Prostate gland (tissue), 2 donors: ENCODE data around the gene TTC33.

ENCODE experiments used
- POLR2A ChIP-seq: fragments of 450-650 bp; IDR thresholded peaks from one replicate; pipeline ENCODE4 v1.6.1; 2016; ENCODE audit warnings: antibody characterized with exemption, mild to moderate bottlenecking
- POLR2AphosphoS5 ChIP-seq: sonication (generic); formaldehyde crosslinking; IDR thresholded peaks from one replicate; pipeline ENCODE4 v1.6.1; 2017; ENCODE audit warnings: antibody characterized with exemption
- TF ChIP-seq, protein P1 (sequence below), 4 experiments: fragments of 200-600 bp in 2 of 4; fragments of 450-650 bp in 2 of 4; sonication (generic) in 2 of 4; IDR thresholded peaks; 1 replicate in 3 of 4; 2 replicates in 1 of 4; pipeline ENCODE4 v1.5.1; 2016 to 2019; ENCODE audit warnings: antibody characterized with exemption in 4 of 4, mild to moderate bottlenecking in 2 of 4, moderate library complexity in 2 of 4

DNA sequence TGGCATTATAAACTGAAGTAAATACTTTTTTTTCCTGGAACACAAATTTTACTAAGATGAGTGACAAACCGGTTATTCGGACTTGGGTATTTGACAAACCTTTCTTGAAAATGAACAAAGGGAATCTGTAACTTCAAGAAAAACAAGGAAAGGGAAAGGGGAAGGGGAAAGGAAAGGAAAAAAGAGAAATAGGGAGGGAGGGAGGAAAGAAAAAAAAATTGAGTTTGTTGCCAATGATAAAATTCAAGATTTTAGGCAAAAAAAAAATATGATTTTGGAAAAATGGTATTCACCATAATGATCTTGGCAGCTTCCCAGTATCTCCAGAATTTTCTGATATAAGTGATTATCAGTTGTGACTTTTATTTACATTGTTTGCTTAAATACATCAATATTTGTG lies 1.6 kb upstream of the TTC33 start:
- TF ChIP-seq POLR2AphosphoS5 (no peak), POLR2A (no peak)
- TF ChIP-seq, protein P1, sequence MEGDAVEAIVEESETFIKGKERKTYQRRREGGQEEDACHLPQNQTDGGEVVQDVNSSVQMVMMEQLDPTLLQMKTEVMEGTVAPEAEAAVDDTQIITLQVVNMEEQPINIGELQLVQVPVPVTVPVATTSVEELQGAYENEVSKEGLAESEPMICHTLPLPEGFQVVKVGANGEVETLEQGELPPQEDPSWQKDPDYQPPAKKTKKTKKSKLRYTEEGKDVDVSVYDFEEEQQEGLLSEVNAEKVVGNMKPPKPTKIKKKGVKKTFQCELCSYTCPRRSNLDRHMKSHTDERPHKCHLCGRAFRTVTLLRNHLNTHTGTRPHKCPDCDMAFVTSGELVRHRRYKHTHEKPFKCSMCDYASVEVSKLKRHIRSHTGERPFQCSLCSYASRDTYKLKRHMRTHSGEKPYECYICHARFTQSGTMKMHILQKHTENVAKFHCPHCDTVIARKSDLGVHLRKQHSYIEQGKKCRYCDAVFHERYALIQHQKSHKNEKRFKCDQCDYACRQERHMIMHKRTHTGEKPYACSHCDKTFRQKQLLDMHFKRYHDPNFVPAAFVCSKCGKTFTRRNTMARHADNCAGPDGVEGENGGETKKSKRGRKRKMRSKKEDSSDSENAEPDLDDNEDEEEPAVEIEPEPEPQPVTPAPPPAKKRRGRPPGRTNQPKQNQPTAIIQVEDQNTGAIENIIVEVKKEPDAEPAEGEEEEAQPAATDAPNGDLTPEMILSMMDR (IDR thresholded peaks at IDR 0.05), result no peak
